Muscle layer of colon (tissue), 2 donors: ENCODE data around the gene FOLR3.
"Not testable (repeated sequence)": the region's sequence is repeated elsewhere in the genome, so short reads cannot be mapped to it uniquely, and the experiment has no call there.

Experiments used
- H3K27ac ChIP-seq: one replicate; pipeline ENCODE4 v1.7.0; 2013; ENCODE audit warnings: low read depth, mild to moderate bottlenecking, low read length, moderate library complexity
- H3K27me3 ChIP-seq, 2 donors: one replicate each; pipeline ENCODE4 v1.7.0; 2013; ENCODE audit warnings: low read length in 2 of 2, mild to moderate bottlenecking in 2 of 2; ENCODE audit not compliant: insufficient read depth in 2 of 2, control insufficient read depth in 1 of 2
- H3K36me3 ChIP-seq: one replicate; pipeline ENCODE4 v1.7.0; 2013; ENCODE audit warnings: mild to moderate bottlenecking, low read length; ENCODE audit not compliant: insufficient read depth
- H3K4me1 ChIP-seq: one replicate; pipeline ENCODE4 v1.7.0; 2013; ENCODE audit warnings: mild to moderate bottlenecking, low read length; ENCODE audit not compliant: insufficient read depth
- H3K4me3 ChIP-seq, 2 donors: one replicate each; pipeline ENCODE4 v1.7.0; 2013; ENCODE audit warnings: low read length in 2 of 2, low read depth in 1 of 2, mild to moderate bottlenecking in 1 of 2, moderate library complexity in 1 of 2
- H3K9ac ChIP-seq: one replicate; pipeline ENCODE4 v1.7.0; 2013; ENCODE audit warnings: low read length
- H3K9me3 ChIP-seq: one replicate; pipeline ENCODE4 v1.7.0; 2013; ENCODE audit warnings: mild to moderate bottlenecking, low read length
- donor health status: abdominal sarcoma.
- donor health status: Adenocarcinoma of cecum.

Gene FOLR3

GRCh38 chr11:72125956-72126355 is 9.6 kb upstream of the FOLR3 start:
- H3K9ac ChIP-seq: no peak overlapping the region
- H3K9me3 ChIP-seq: no peaks in the 10 kb centered on the region
- H3K27ac ChIP-seq: no peak overlapping the region
- H3K36me3 ChIP-seq: no peaks in the 10 kb centered on the region
- no peak overlapping the region for H3K4me3 ChIP-seq
- peaks cover 0 to 3% of the 10 kb centered on the region in 2 donors for H3K27me3 ChIP-seq
- H3K4me1 ChIP-seq: no peaks in the 10 kb centered on the region

GRCh38 chr11:72127923-72128322 is 7.6 kb upstream of the FOLR3 start:
- H3K27me3 ChIP-seq: peaks cover 0 to 3% of the 10 kb centered on the region in 2 donors
- no peak overlapping the region for H3K9ac ChIP-seq
- no peak overlapping the region for H3K4me3 ChIP-seq
- H3K9me3 ChIP-seq: no peaks in the 10 kb centered on the region
- H3K4me1 ChIP-seq: no peaks in the 10 kb centered on the region
- no peaks in the 10 kb centered on the region for H3K36me3 ChIP-seq
- no peak overlapping the region for H3K27ac ChIP-seq

- no peak overlapping the region for H3K9ac ChIP-seq
- H3K36me3 ChIP-seq: no peaks in the 10 kb centered on the region
- peaks cover 0 to 3% of the 10 kb centered on the region in 2 donors for H3K27me3 ChIP-seq
- no peak overlapping the region for H3K27ac ChIP-seq
- no peak overlapping the region for H3K4me3 ChIP-seq
- H3K4me1 ChIP-seq: no peaks in the 10 kb centered on the region
- no peaks in the 10 kb centered on the region for H3K9me3 ChIP-seq
These were observed 6.1 kb upstream of the FOLR3 start for GRCh38 chr11:72129381-72129780.

GRCh38 chr11:72132646-72133045 is 2.9 kb upstream of the FOLR3 start:
- Histone ChIP-seq H3K4me3 (no peak overlapping the region), H3K9me3 (no peaks in the 10 kb centered on the region), H3K4me1 (no peaks in the 10 kb centered on the region), H3K36me3 (no peaks in the 10 kb centered on the region), H3K9ac (no peak overlapping the region), H3K27ac (no peak overlapping the region), H3K27me3 (peaks cover 0 to 3% of the 10 kb centered on the region in 2 donors)

GRCh38 chr11:72135891-72136683 is 562 bp downstream of the FOLR3 start:
- H3K9me3 ChIP-seq: no peaks in the 10 kb centered on the region
- H3K4me1 ChIP-seq: no peaks in the 10 kb centered on the region
- H3K36me3 ChIP-seq: no peaks in the 10 kb centered on the region
- no peak overlapping the region for H3K9ac ChIP-seq
- no peaks in the 10 kb centered on the region for H3K27me3 ChIP-seq
- no peak overlapping the region for H3K4me3 ChIP-seq
- no peak overlapping the region for H3K27ac ChIP-seq

GRCh38 chr11:72136684-72137262 is 1.2 kb downstream of the FOLR3 start:
- H3K4me3 ChIP-seq: no peak overlapping the region
- no peaks in the 10 kb centered on the region for H3K27me3 ChIP-seq
- H3K9ac ChIP-seq: no peak overlapping the region
- H3K9me3 ChIP-seq: no peaks in the 10 kb centered on the region
- no peaks in the 10 kb centered on the region for H3K4me1 ChIP-seq
- no peaks in the 10 kb centered on the region for H3K36me3 ChIP-seq
- no peak overlapping the region for H3K27ac ChIP-seq

- no peaks in the 10 kb centered on the region for H3K36me3 ChIP-seq
- H3K27ac ChIP-seq: no peak overlapping the region
- no peaks in the 10 kb centered on the region for H3K9me3 ChIP-seq
- no peaks in the 10 kb centered on the region for H3K27me3 ChIP-seq
- no peak overlapping the region for H3K9ac ChIP-seq
- no peak overlapping the region for H3K4me3 ChIP-seq
- no peaks in the 10 kb centered on the region for H3K4me1 ChIP-seq
These were observed 3.4 kb downstream of the FOLR3 start for GRCh38 chr11:72138821-72139390.

GRCh38 chr11:72139500-72139899 is 4.0 kb downstream of the FOLR3 start:
- no peak overlapping the region for H3K4me3 ChIP-seq
- H3K27me3 ChIP-seq: no peaks in the 10 kb centered on the region
- no peaks in the 10 kb centered on the region for H3K36me3 ChIP-seq
- H3K9me3 ChIP-seq: no peaks in the 10 kb centered on the region
- H3K9ac ChIP-seq: no peak overlapping the region
- H3K27ac ChIP-seq: no peak overlapping the region
- no peaks in the 10 kb centered on the region for H3K4me1 ChIP-seq

- Histone ChIP-seq H3K27ac (no peak overlapping the region), H3K4me3 (no peak overlapping the region), H3K9me3 (no peaks in the 10 kb centered on the region), H3K36me3 (no peaks in the 10 kb centered on the region), H3K4me1 (no peaks in the 10 kb centered on the region), H3K9ac (no peak overlapping the region), H3K27me3 (no peaks in the 10 kb centered on the region)
These were observed 5.1 kb downstream of the FOLR3 start for GRCh38 chr11:72140661-72141060.

GRCh38 chr11:72141066-72141465 is 5.5 kb downstream of the FOLR3 start:
- no peaks in the 10 kb centered on the region for H3K36me3 ChIP-seq
- no peak overlapping the region for H3K4me3 ChIP-seq
- no peaks in the 10 kb centered on the region for H3K27me3 ChIP-seq
- no peaks in the 10 kb centered on the region for H3K4me1 ChIP-seq
- H3K9me3 ChIP-seq: no peaks in the 10 kb centered on the region
- H3K9ac ChIP-seq: no peak overlapping the region
- no peak overlapping the region for H3K27ac ChIP-seq

GRCh38 chr11:72142086-72142485 is 6.6 kb downstream of the FOLR3 start:
- not testable (repeated sequence) for H3K27me3 ChIP-seq, H3K9me3 ChIP-seq, H3K36me3 ChIP-seq, H3K4me1 ChIP-seq, H3K4me3 ChIP-seq, H3K9ac ChIP-seq, H3K27ac ChIP-seq

GRCh38 chr11:72142543-72142942 is 7.0 kb downstream of the FOLR3 start:
- H3K27me3 ChIP-seq, H3K9ac ChIP-seq, H3K4me1 ChIP-seq, H3K4me3 ChIP-seq, H3K9me3 ChIP-seq, H3K27ac ChIP-seq, H3K36me3 ChIP-seq: not testable (repeated sequence)
